ENCODE data around the gene F10.

DNA sequence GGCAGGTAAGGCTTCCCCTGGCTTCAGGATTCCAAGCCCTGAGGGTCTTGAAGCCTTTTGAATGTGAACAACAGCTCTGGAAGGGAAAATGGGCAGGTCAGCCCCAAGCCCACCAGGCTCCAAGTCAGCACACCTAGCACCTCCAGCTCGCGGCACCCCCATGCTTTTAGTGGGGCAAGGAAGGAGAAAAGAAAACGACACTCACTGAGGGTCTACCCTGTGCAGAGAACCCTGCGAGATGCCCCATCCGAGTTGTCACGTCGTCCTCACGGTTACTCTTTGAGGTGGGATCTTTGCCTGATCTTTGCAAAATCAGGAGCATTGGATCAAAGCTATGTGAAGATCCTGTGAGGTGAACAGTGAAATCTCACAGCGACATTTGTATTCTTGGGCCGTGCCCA lies 5.7 kb upstream of the F10 start:
- TF ChIP-seq POLR2AphosphoS5 (IDR thresholded peaks at IDR 0.05; ENCODE audit: insufficient read depth, low read depth, low read length) (no peak), CTCF (IDR thresholded peaks at IDR 0.05; ENCODE audit: extremely low read depth in 1 of 2, insufficient read depth in 1 of 2, low read depth in 1 of 2, low read length in 2 of 2) (no peak), POLR2A (IDR thresholded peaks at IDR 0.05; ENCODE audit: low read depth, low read length) (no peak), JUN (IDR thresholded peaks at IDR 0.05; ENCODE audit: borderline replicate concordance, insufficient read depth, insufficient read length, low read depth) (no peak)

Measured in endothelial cell of umbilical vein (primary cell).